K562 (cell line): ENCODE measurements around the gene ESAM. TPM values are rescaled to one million over a fixed set of nuclear protein-coding genes. Genes with fewer than 3 reads are reported as not detected.

Source experiments
- ATAC-seq: fragments of 200-7000 bp; cut with Tn5 transposase; 3 replicates; pipeline ENCODE4 v1.9.1; 2020; ENCODE audit warnings: moderate library complexity
- BruUV-seq: library from RNA; stranded (reverse); fragments of 400-500 nt; replicated peaks from 2 replicates; lab custom pipeline; 2021; lab: Mats Ljungman, UMichigan
- CTCF ChIA-PET: fragments of 300-600 bp; formaldehyde crosslinking; extraction: SDS; loops from one replicate; lab custom pipeline; 2021; ENCODE audit warnings: low intra/inter-chr PET ratio; lab: Yijun Ruan, JAX
- POLR2A ChIA-PET: fragments of 300-600, 350-650 bp; sonication (Branson Sonifier 250); formaldehyde crosslinking; extraction: SDS; loops from one replicate; lab custom pipeline; 2021; ENCODE audit warnings: antibody characterized with exemption, inconsistent platforms; lab: Yijun Ruan, JAX
- DNase-seq, 4 experiments: peaks; one replicate each; pipeline versions ENCODE4 v3.0.0 to v3.0.0-alpha.2; 2011 to 2018; ENCODE audit warnings: low spot score in 3 of 4, mixed read lengths in 3 of 4; ENCODE audit errors: extremely low read depth in 1 of 4
- FAIRE-seq: peaks from 2 replicates; lab custom pipeline; 2011; peaks lifted over from hg19 to GRCh38; lab: Jason Lieb, UNC
- H2AFZ ChIP-seq: 2 replicates; pipeline ENCODE4 v1.6.0; 2011; ENCODE audit warnings: low read depth, low read length, control low read depth, inconsistent platforms
- H3K27ac ChIP-seq: fragments of 200-600 bp; 3 replicates; pipeline ENCODE4 v1.8.0; 2011; ENCODE audit warnings: low read depth, mild to moderate bottlenecking, control low read depth, inconsistent platforms, low read length, moderate library complexity, mixed read lengths; ENCODE audit errors: extremely low read depth
- H3K27me3 ChIP-seq, 2 experiments: fragments of 300-600 bp in 1 of 2; 2 replicates in 1 of 2; 3 replicates in 1 of 2; pipeline versions ENCODE4 v1.6.0 to v1.8.0; 2011; ENCODE audit warnings: inconsistent platforms in 2 of 2, low read length in 2 of 2, mild to moderate bottlenecking in 1 of 2, mixed read lengths in 1 of 2, moderate library complexity in 1 of 2; ENCODE audit not compliant: control insufficient read depth in 2 of 2, insufficient read depth in 2 of 2
- H3K36me3 ChIP-seq: fragments of 300-600 bp; 3 replicates; pipeline ENCODE4 v1.8.0; 2011; ENCODE audit warnings: mild to moderate bottlenecking, low read length, inconsistent platforms; ENCODE audit not compliant: control insufficient read depth, insufficient read depth
- H3K4me1 ChIP-seq, 2 experiments: fragments of 200-600 bp in 1 of 2; replicated peaks in 1 of 2; 2 replicates in 1 of 2; 3 replicates in 1 of 2; pipeline versions ENCODE4 v1.5.1 to v1.8.0; 2011; ENCODE audit warnings: inconsistent platforms in 2 of 2, low read length in 2 of 2, mild to moderate bottlenecking in 1 of 2, mixed read lengths in 1 of 2, moderate library complexity in 1 of 2; ENCODE audit not compliant: control insufficient read depth in 2 of 2, insufficient read depth in 2 of 2
- H3K4me2 ChIP-seq: 2 replicates; pipeline ENCODE4 v1.6.1; 2011; ENCODE audit warnings: low read length, control low read depth, inconsistent platforms, mixed read lengths; ENCODE audit not compliant: insufficient read depth
- H3K4me3 ChIP-seq: fragments of 200-600 bp; sonication (generic), shearing (Covaris generic); 2 replicates; pipeline ENCODE4 v1.5.1; 2016; ENCODE audit warnings: control low read depth, inconsistent platforms
- H3K79me2 ChIP-seq: fragments of 200-600 bp; 3 replicates; pipeline ENCODE4 v1.8.0; 2011; ENCODE audit warnings: low read length, inconsistent platforms; ENCODE audit not compliant: control insufficient read depth, insufficient read depth
- H3K9ac ChIP-seq, 2 experiments: 2 replicates each; pipeline versions ENCODE4 v1.6.0 to v1.6.1; 2011; ENCODE audit warnings: low read depth in 2 of 2, low read length in 2 of 2, control low read depth in 1 of 2, inconsistent platforms in 1 of 2, mild to moderate bottlenecking in 1 of 2, mixed read lengths in 1 of 2; ENCODE audit not compliant: insufficient read depth in 1 of 2
- H3K9me1 ChIP-seq: one replicate; pipeline ENCODE4 v1.6.0; 2011; ENCODE audit warnings: inconsistent platforms, mild to moderate bottlenecking, low read length, moderate library complexity; ENCODE audit not compliant: control insufficient read depth, insufficient read depth
- H3K9me3 ChIP-seq: replicated peaks from 2 replicates; pipeline ENCODE4 v1.5.1; 2011; ENCODE audit warnings: low read depth, low read length, inconsistent platforms; ENCODE audit not compliant: control insufficient read depth, insufficient read depth
- H4K20me1 ChIP-seq: replicated peaks from 2 replicates; pipeline ENCODE4 v1.6.1; 2011; ENCODE audit warnings: low read length, inconsistent platforms, mixed read lengths; ENCODE audit not compliant: control insufficient read depth, insufficient read depth
- WGBS: fragments of 100-300 bp; shearing (Covaris generic); methylation state at CpG from one replicate; pipeline ENCODE4 v1.1.6; 2016; ENCODE audit warnings: low coverage, mixed read lengths; ENCODE audit not compliant: insufficient coverage; ENCODE audit errors: missing lambda C conversion rate; 5-methylcytosine and 5-hydroxymethylcytosine counted together
- in situ Hi-C: fragments of 300-500 bp; cut with MboI; formaldehyde crosslinking; loops from 4 replicates; pipeline ENCODE4 v1.15.0; 2018; ENCODE audit warnings: inconsistent platforms, mixed read lengths
- intact Hi-C: fragments of 100-400 bp; cut with micrococcal nuclease; formaldehyde crosslinking; loops from 2 replicates; pipeline ENCODE4 v1.14.2; 2022
- polyA plus RNA-seq, 8 experiments: library from polyadenylated mRNA; depleted of rRNA in 4 of 8; stranded (reverse) in 5 of 8; unstranded in 3 of 8; fragments of >200 nt; fragmentation: Nextera tagmentation in 2 of 8; fragmentation: Illumina TruSeq in 1 of 8; extraction: Ambion mirVana in 2 of 8; extraction: Trizol in 1 of 8; gene quantifications; 2 replicates each; pipeline versions ENCODE4 v1.2.1 to v1.2.3, GENCODE V29; 2011 to 2014; ENCODE audit warnings: inconsistent platforms in 1 of 8, missing spikeins in 1 of 8
- total RNA-seq, 7 experiments: library from RNA; depleted of rRNA in 6 of 7; stranded (reverse); fragments of >200 nt in 6 of 7; fragmentation: Illumina TruSeq in 2 of 7; extraction: Trizol in 2 of 7; gene quantifications; 2 replicates each; pipeline versions ENCODE4 v1.2.1 to v1.2.3, GENCODE V29; 2011 to 2021; ENCODE audit warnings: low replicate concordance in 1 of 7
- TF ChIP-seq, protein P1 (sequence below): IDR thresholded peaks from 2 replicates; pipeline ENCODE4 v1.6.1; 2012; ENCODE audit warnings: low read depth, low read length, improper control_type of control experiment, borderline replicate concordance
- TF ChIP-seq, protein P2 (sequence below): sonication (generic); formaldehyde crosslinking; IDR thresholded peaks from 2 replicates; pipeline ENCODE4 v1.8.0; 2022; ENCODE audit warnings: missing genetic modification reagents, mild to moderate bottlenecking, borderline replicate concordance

ESAM gene
- total and polyA plus RNA-seq, 9 of the 15 experiments (the other 6 are each of a cell fraction or from before 2014, with no cell fraction given), result 0.06 to 1.5 (median 0.22) TPM

DNA sequence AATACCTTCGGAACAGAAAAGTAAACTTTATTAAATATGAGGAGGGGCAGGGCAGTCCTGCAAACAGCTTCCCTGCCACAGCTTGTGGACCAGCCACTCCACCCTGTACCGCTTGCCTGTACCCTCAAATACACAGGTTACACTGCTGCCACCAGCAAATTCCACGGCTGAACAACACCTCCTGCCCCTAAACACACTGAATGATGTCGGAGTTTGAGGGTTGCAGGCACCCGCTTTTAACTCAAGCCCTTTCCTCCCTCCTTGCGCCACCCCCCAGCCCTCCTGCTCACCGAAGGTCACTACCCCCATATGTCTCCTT, 14.0 kb downstream of the ESAM start:
- Histone ChIP-seq H2AFZ (no peak overlapping the region), H3K27me3 (peaks cover 15 to 57% of the 10 kb centered on the region in 2 experiments; a peak in 4 of 5 replicates), H3K79me2 (no peaks in the 10 kb centered on the region), H3K27ac (no peak overlapping the region), H3K36me3 (no peaks in the 10 kb centered on the region)
- ATAC-seq, result no peak
- no TSS peak for BruUV-seq
- no peak for FAIRE-seq
- CTCF ChIA-PET, result no interaction called here
- 16% methylated on average over 5 of the region's 7 CpGs for WGBS
- TF ChIP-seq, protein P1, sequence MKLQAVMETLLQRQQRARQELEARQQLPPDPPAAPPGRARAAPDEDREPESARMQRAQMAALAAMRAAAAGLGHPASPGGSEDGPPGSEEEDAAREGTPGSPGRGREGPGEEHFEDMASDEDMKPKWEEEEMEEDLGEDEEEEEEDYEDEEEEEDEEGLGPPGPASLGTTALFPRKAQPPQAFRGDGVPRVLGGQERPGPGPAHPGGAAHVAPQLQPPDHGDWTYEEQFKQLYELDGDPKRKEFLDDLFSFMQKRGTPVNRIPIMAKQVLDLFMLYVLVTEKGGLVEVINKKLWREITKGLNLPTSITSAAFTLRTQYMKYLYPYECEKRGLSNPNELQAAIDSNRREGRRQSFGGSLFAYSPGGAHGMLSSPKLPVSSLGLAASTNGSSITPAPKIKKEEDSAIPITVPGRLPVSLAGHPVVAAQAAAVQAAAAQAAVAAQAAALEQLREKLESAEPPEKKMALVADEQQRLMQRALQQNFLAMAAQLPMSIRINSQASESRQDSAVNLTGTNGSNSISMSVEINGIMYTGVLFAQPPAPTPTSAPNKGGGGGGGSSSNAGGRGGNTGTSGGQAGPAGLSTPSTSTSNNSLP, result no peak
- TF ChIP-seq, protein P2, sequence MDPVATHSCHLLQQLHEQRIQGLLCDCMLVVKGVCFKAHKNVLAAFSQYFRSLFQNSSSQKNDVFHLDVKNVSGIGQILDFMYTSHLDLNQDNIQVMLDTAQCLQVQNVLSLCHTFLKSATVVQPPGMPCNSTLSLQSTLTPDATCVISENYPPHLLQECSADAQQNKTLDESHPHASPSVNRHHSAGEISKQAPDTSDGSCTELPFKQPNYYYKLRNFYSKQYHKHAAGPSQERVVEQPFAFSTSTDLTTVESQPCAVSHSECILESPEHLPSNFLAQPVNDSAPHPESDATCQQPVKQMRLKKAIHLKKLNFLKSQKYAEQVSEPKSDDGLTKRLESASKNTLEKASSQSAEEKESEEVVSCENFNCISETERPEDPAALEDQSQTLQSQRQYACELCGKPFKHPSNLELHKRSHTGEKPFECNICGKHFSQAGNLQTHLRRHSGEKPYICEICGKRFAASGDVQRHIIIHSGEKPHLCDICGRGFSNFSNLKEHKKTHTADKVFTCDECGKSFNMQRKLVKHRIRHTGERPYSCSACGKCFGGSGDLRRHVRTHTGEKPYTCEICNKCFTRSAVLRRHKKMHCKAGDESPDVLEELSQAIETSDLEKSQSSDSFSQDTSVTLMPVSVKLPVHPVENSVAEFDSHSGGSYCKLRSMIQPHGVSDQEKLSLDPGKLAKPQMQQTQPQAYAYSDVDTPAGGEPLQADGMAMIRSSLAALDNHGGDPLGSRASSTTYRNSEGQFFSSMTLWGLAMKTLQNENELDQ, result no peak
- TF ChIP-seq, all 486 proteins: peak for 0
- in situ Hi-C loops (no loop called here), intact Hi-C loops (no loop called here)
- POLR2A ChIA-PET, result interaction anchor here (0.5 to 1.0 kb wide), 2 partner anchors 10 to 328 kb away, joined by 3 read pairs; no protein-coding TSS in a partner anchor
- Histone ChIP-seq H3K9ac (no peak overlapping the region; a peak in 2 of 4 replicates), H4K20me1 (no peaks in the 10 kb centered on the region), H3K9me3 (no peaks in the 10 kb centered on the region), H3K9me1 (no peaks in the 10 kb centered on the region), H3K4me1 (peaks cover 12 to 21% of the 10 kb centered on the region in 2 experiments; a peak in 4 of 5 replicates), H3K4me3 (no peak overlapping the region), H3K4me2 (no peak overlapping the region)
- no peak for DNase-seq
